Measurements from ENCODE around the gene TRAPPC10. TPM values are rescaled to one million over a fixed set of nuclear protein-coding genes. Genes with fewer than 3 reads are reported as not detected.

TRAPPC10 gene
- total RNA-seq, 2 experiments from 2014 or later, result 98.1 to 101 TPM

GRCh38 chr21:44050276-44050675, 38.2 kb downstream of the TRAPPC10 start:
- peak overlapping the region; percentile 27 for H3K27ac Mint-ChIP-seq
- Histone ChIP-seq H3K27ac (ENCODE audit: low read depth in 1 of 2, low read length in 2 of 2) (no peak overlapping the region), H3K36me3 (ENCODE audit: insufficient read depth, low read length) (peaks cover 78% of the 10 kb centered on the region), H3K4me1 (ENCODE audit: insufficient read depth, low read length) (peaks cover 13% of the 10 kb centered on the region), H3K9me3 (ENCODE audit: control insufficient read depth in 1 of 2, insufficient read depth in 1 of 2, low read length in 2 of 2) (no peaks in the 10 kb centered on the region), H3K27me3 (ENCODE audit: control insufficient read depth in 1 of 2, insufficient read depth in 2 of 2, low read length in 2 of 2) (no peaks in the 10 kb centered on the region), H3K4me3 (ENCODE audit: low read length) (no peak overlapping the region)
- H3K9me3 Mint-ChIP-seq, result no peaks in the 10 kb centered on the region
- peaks cover 85% of the 10 kb centered on the region for H3K36me3 Mint-ChIP-seq (ENCODE audit: low read depth)
- intact Hi-C loops (cut with DNase I, micrococcal nuclease), result no loop called here
- DNase-seq (no peak), ATAC-seq (ENCODE audit: poor library complexity) (no peak)
- POLR2A ChIA-PET, result no interaction called here
- CTCF ChIA-PET, result no interaction called here
- no peak overlapping the region for H3K4me3 Mint-ChIP-seq
- TF ChIP-seq CTCF (IDR thresholded peaks at IDR 0.05), result no peak
- H3K27me3 Mint-ChIP-seq, result no peaks in the 10 kb centered on the region
- H3K4me1 Mint-ChIP-seq (ENCODE audit: low read depth), result peaks cover 15% of the 10 kb centered on the region

GRCh38 chr21:44051462-44051941, 39.4 kb downstream of the TRAPPC10 start:
- peak in 1 of 14 experiments; percentile 33 for DNase-seq
- H3K36me3 ChIP-seq (ENCODE audit: insufficient read depth, low read length), result peaks cover 86% of the 10 kb centered on the region
- no peak for TF ChIP-seq CTCF (IDR thresholded peaks at IDR 0.05)
- ChIA-PET CTCF (no interaction called here), POLR2A (no interaction called here)
- no peak for ATAC-seq (ENCODE audit: poor library complexity)
- intact Hi-C loops (cut with DNase I, micrococcal nuclease), result no loop called here
- H3K4me1 Mint-ChIP-seq (ENCODE audit: low read depth), result peaks cover 15% of the 10 kb centered on the region
- no peak overlapping the region for H3K27ac ChIP-seq (ENCODE audit: low read depth in 1 of 2, low read length in 2 of 2)
- no peak overlapping the region for H3K4me3 Mint-ChIP-seq
- H3K36me3 Mint-ChIP-seq (ENCODE audit: low read depth), result peaks cover 87% of the 10 kb centered on the region
- no peaks in the 10 kb centered on the region for H3K9me3 ChIP-seq (ENCODE audit: control insufficient read depth in 1 of 2, insufficient read depth in 1 of 2, low read length in 2 of 2)
- no peak overlapping the region for H3K27ac Mint-ChIP-seq
- H3K9me3 Mint-ChIP-seq, result no peaks in the 10 kb centered on the region
- H3K27me3 ChIP-seq (ENCODE audit: control insufficient read depth in 1 of 2, insufficient read depth in 2 of 2, low read length in 2 of 2), result no peaks in the 10 kb centered on the region
- H3K27me3 Mint-ChIP-seq, result no peaks in the 10 kb centered on the region
- peaks cover 13% of the 10 kb centered on the region for H3K4me1 ChIP-seq (ENCODE audit: insufficient read depth, low read length)
- no peak overlapping the region for H3K4me3 ChIP-seq (ENCODE audit: low read length)

- Mint-ChIP-seq H3K27ac (peak overlapping the region; percentile 28), H3K9me3 (no peaks in the 10 kb centered on the region), H3K4me3 (no peak overlapping the region), H3K4me1 (ENCODE audit: low read depth) (peaks cover 15% of the 10 kb centered on the region), H3K36me3 (ENCODE audit: low read depth) (peaks cover 91% of the 10 kb centered on the region), H3K27me3 (no peaks in the 10 kb centered on the region)
- no peak overlapping the region for H3K27ac ChIP-seq (ENCODE audit: low read depth in 1 of 2, low read length in 2 of 2)
- ATAC-seq (ENCODE audit: poor library complexity) (no peak), DNase-seq (no peak)
- peaks cover 14% of the 10 kb centered on the region for H3K4me1 ChIP-seq (ENCODE audit: insufficient read depth, low read length)
- no peak overlapping the region for H3K4me3 ChIP-seq (ENCODE audit: low read length)
- peaks cover 85% of the 10 kb centered on the region for H3K36me3 ChIP-seq (ENCODE audit: insufficient read depth, low read length)
- intact Hi-C loops (cut with DNase I, micrococcal nuclease), result no loop called here
- ChIA-PET POLR2A (no interaction called here), CTCF (no interaction called here)
- no peaks in the 10 kb centered on the region for H3K9me3 ChIP-seq (ENCODE audit: control insufficient read depth in 1 of 2, insufficient read depth in 1 of 2, low read length in 2 of 2)
- no peaks in the 10 kb centered on the region for H3K27me3 ChIP-seq (ENCODE audit: control insufficient read depth in 1 of 2, insufficient read depth in 2 of 2, low read length in 2 of 2)
- TF ChIP-seq CTCF (IDR thresholded peaks at IDR 0.05), result no peak
Observed at GRCh38 chr21:44052071-44052829, 40.1 kb downstream of the TRAPPC10 start.
